Measurements from ENCODE around the gene AKR1B1.

- TF ChIP-seq RXRA (IDR thresholded peaks at IDR 0.05; ENCODE audit: borderline replicate concordance, low read depth), result no peak
- no peak for TF ChIP-seq CTCF (IDR thresholded peaks at IDR 0.05)
- TF ChIP-seq TAF1 (IDR thresholded peaks at IDR 0.05; ENCODE audit: borderline replicate concordance, low read depth, low read length), result no peak
- no peak for TF ChIP-seq REST (IDR thresholded peaks at IDR 0.05; ENCODE audit: low read depth, low read length)
- no peak for TF ChIP-seq SMC3 (IDR thresholded peaks at IDR 0.05; ENCODE audit: low read depth, low read length)
- no peak for TF ChIP-seq SIN3A (IDR thresholded peaks at IDR 0.05; ENCODE audit: borderline replicate concordance, low read depth, low read length)
- TF ChIP-seq GATA2 (CRISPR knock-in tag; IDR thresholded peaks at IDR 0.05), result no peak
These were observed 15.0 kb upstream of the AKR1B1 start for GRCh38 chr7:134473861-134474291.

All from SK-N-SH (cell line).